ENCODE results near the gene PRKCA. TPM values are rescaled to one million over a fixed set of nuclear protein-coding genes. Genes with fewer than 3 reads are reported as not detected.

PRKCA gene
- total and polyA plus RNA-seq, 2 donors (not counting 3 experiments of a cell fraction or from before 2014, with no cell fraction given): 7.5 to 34.2 TPM

DNA sequence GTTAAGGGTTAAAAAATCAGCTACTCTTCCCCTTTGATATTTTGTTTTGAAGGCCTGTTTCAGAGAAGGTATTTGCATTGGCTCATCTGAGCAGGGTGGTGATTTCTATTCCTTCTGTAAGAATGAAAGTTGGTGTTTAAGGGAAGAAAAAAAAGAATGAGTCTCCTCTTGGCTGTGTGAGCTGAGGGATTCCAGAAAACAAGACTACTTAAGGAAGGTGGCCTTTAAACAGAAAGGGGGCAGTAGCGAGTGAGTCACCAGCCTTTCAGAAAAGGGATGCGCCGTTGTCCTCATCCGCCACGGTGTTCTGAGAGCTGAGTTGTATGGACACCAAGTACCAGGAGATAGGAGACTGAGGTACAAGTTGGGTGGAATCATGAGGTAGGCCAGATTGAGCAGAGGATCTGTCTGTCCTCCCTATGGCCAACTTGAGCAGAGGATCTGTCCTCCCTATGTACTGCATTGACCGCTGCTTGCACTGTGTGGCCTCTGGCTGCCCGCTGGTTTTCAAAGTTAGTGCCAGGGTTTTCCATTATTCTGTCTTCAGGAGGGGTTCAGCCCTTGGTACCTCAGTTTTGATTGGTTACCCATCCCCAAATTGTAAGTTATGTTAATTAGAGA, 8.2 kb downstream of the PRKCA start:
- no peak overlapping the region for H2AFZ ChIP-seq (ENCODE audit: low read depth, low read length)
- H3K79me2 ChIP-seq (ENCODE audit: control insufficient read depth, insufficient read depth, low read length): peaks cover 14% of the 10 kb centered on the region
- no peak overlapping the region for H3K4me2 ChIP-seq (ENCODE audit: insufficient read depth, low read length)
- DNase-seq (ENCODE audit: low read depth, low spot score): no peak
- dilution Hi-C loops (cut with MboI; ENCODE audit: extremely low pct_ligation_motif_present, low sequenced_read_pairs) (no loop called here), intact Hi-C loops (cut with micrococcal nuclease) (no loop called here)
- H3K9me3 ChIP-seq (replicated peaks; ENCODE audit: control insufficient read depth, insufficient read depth, low read length): no peaks in the 10 kb centered on the region
- H3K27me3 ChIP-seq (ENCODE audit: control insufficient read depth in 2 of 2, insufficient read depth in 2 of 2, low read length in 2 of 2): no peaks in the 10 kb centered on the region
- no peak for FAIRE-seq
- POLR2A ChIA-PET: interaction anchor here (0.7 kb wide), 1 partner anchor 150 kb away, joined by 6 read pairs; no protein-coding TSS in a partner anchor
- H3K36me3 ChIP-seq (ENCODE audit: control insufficient read depth in 2 of 2, extremely low read depth in 1 of 2, insufficient read depth in 2 of 2, low read length in 2 of 2): no peaks in the 10 kb centered on the region
- CTCF ChIA-PET: interaction anchor here (0.6 to 1.4 kb wide), 7 partner anchors 14 to 256 kb away, joined by 3 to 4 read pairs (median 3); no protein-coding TSS in a partner anchor
- H3K27ac ChIP-seq (ENCODE audit: insufficient read depth, low read depth, low read length): no peak overlapping the region
- no peak overlapping the region for H3K4me3 ChIP-seq (replicated peaks in 1 of 3; ENCODE audit: insufficient read depth in 1 of 3, low read depth in 1 of 3, low read length in 3 of 3)
- TF ChIP-seq, protein P1, sequence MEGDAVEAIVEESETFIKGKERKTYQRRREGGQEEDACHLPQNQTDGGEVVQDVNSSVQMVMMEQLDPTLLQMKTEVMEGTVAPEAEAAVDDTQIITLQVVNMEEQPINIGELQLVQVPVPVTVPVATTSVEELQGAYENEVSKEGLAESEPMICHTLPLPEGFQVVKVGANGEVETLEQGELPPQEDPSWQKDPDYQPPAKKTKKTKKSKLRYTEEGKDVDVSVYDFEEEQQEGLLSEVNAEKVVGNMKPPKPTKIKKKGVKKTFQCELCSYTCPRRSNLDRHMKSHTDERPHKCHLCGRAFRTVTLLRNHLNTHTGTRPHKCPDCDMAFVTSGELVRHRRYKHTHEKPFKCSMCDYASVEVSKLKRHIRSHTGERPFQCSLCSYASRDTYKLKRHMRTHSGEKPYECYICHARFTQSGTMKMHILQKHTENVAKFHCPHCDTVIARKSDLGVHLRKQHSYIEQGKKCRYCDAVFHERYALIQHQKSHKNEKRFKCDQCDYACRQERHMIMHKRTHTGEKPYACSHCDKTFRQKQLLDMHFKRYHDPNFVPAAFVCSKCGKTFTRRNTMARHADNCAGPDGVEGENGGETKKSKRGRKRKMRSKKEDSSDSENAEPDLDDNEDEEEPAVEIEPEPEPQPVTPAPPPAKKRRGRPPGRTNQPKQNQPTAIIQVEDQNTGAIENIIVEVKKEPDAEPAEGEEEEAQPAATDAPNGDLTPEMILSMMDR (IDR thresholded peaks at IDR 0.05; ENCODE audit: extremely low read depth in 1 of 2, insufficient read depth in 1 of 2, low read depth in 1 of 2, low read length in 2 of 2): no peak
- TF ChIP-seq FOS (IDR thresholded peaks at IDR 0.05; ENCODE audit: borderline replicate concordance, insufficient read depth, low read length) (no peak), EZH2 (IDR thresholded peaks at IDR 0.05; ENCODE audit: borderline replicate concordance, low read depth, low read length, severe bottlenecking) (no peak), POLR2AphosphoS5 (IDR thresholded peaks at IDR 0.05; ENCODE audit: insufficient read depth, low read depth, low read length) (no peak), MYC (IDR thresholded peaks at IDR 0.05; ENCODE audit: low read depth, low read length) (no peak), POLR2A (IDR thresholded peaks at IDR 0.05; ENCODE audit: low read depth, low read length) (no peak), JUN (IDR thresholded peaks at IDR 0.05; ENCODE audit: borderline replicate concordance, insufficient read depth, insufficient read length, low read depth) (no peak), GATA2 (IDR thresholded peaks at IDR 0.05; ENCODE audit: insufficient read depth, insufficient read length, low read depth, low read length) (no peak)
- TF ChIP-seq, protein P2, sequence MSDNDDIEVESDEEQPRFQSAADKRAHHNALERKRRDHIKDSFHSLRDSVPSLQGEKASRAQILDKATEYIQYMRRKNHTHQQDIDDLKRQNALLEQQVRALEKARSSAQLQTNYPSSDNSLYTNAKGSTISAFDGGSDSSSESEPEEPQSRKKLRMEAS (IDR thresholded peaks at IDR 0.05; ENCODE audit: insufficient read depth, insufficient read length): no peak
- H3K4me1 ChIP-seq (ENCODE audit: control insufficient read depth, extremely low read depth, insufficient read depth, low read length): no peaks in the 10 kb centered on the region
- no peaks in the 10 kb centered on the region for H3K9me1 ChIP-seq (replicated peaks; ENCODE audit: control insufficient read depth, extremely low read depth, insufficient read depth, low read length)
- no TSS peak for BruUV-seq (replicated peaks)
- no peak overlapping the region for H3K9ac ChIP-seq (replicated peaks; ENCODE audit: extremely low read depth, insufficient read depth, low read length)
- no peaks in the 10 kb centered on the region for H4K20me1 ChIP-seq (replicated peaks; ENCODE audit: control insufficient read depth, extremely low read depth, insufficient read depth, low read length)

Data from endothelial cell of umbilical vein (primary cell).